Muscle layer of duodenum (tissue), 2 donors: Measurements from ENCODE around the gene PTPN23.

Experiments used
- H3K27ac ChIP-seq: one replicate; pipeline ENCODE4 v1.7.0; 2013; ENCODE audit warnings: mild to moderate bottlenecking, low read length
- H3K27me3 ChIP-seq: one replicate; pipeline ENCODE4 v1.7.0; 2013; ENCODE audit warnings: low read depth, mild to moderate bottlenecking, control low read depth, low read length
- H3K36me3 ChIP-seq, 2 donors: one replicate each; pipeline ENCODE4 v1.7.0; 2013; ENCODE audit warnings: low read length in 2 of 2, control low read depth in 1 of 2, mild to moderate bottlenecking in 1 of 2; ENCODE audit not compliant: insufficient read depth in 2 of 2, control insufficient read depth in 1 of 2
- H3K4me1 ChIP-seq, 2 donors: one replicate each; pipeline ENCODE4 v1.7.0; 2013; ENCODE audit warnings: low read length in 2 of 2, mild to moderate bottlenecking in 2 of 2, control low read depth in 1 of 2, moderate library complexity in 1 of 2; ENCODE audit not compliant: insufficient read depth in 2 of 2, control insufficient read depth in 1 of 2
- H3K4me3 ChIP-seq, 2 donors: one replicate each; pipeline ENCODE4 v1.7.0; 2013; ENCODE audit warnings: low read length in 2 of 2, low read depth in 1 of 2, mild to moderate bottlenecking in 1 of 2
- H3K9me3 ChIP-seq, 2 donors: one replicate each; pipeline ENCODE4 v1.7.0; 2013; ENCODE audit warnings: low read length in 2 of 2, control low read depth in 1 of 2, mild to moderate bottlenecking in 1 of 2; ENCODE audit not compliant: control insufficient read depth in 1 of 2
- donor health status: healthy.

PTPN23 gene

DNA sequence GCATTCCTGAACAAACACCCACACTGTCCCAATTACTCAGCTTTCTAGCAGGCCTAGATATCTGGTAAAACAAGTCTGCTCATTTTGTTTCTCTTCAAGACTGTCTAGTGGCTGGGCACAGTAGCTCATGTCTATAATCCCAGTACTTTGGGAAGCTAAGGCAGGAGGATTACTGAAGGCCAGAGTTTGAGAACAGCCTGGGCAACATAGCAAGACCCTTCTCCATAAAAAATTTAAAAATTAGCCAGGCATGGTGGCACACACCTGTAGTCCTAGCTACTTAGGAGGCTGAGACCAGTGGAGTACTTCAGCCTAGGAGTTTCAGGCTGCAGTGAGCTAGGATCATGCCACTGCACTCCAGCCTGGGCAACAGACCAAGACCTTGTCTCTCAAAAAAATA is 6.2 kb upstream of the PTPN23 start:
- Histone ChIP-seq H3K4me1 (peaks cover 3 to 10% of the 10 kb centered on the region in 2 donors), H3K27me3 (no peaks in the 10 kb centered on the region), H3K36me3 (no peaks in the 10 kb centered on the region), H3K27ac (no peak overlapping the region), H3K9me3 (no peaks in the 10 kb centered on the region), H3K4me3 (no peak overlapping the region)

DNA sequence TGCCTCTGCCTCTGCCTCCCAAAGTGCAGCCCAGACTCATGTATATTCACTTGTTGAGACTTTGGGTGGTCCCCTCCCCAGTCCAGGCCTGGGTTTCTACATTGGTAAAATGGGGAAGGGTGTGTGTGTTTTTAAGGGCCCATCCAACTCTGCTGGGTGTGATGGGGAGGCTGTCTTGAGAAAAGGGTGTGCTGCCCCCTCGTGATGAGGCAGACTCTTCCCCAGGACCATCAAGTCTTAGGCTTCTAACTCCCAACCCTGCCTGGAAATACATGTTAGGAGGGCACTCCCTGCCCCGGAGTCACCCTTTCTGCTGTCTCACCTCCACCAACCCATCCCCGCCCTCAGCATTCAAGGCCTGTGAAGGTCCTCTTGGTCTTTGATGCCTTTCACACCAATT is 4.4 kb upstream of the PTPN23 start:
- Histone ChIP-seq H3K27me3 (no peaks in the 10 kb centered on the region), H3K9me3 (no peaks in the 10 kb centered on the region), H3K4me3 (no peak overlapping the region), H3K4me1 (peaks cover 6 to 16% of the 10 kb centered on the region in 2 donors), H3K36me3 (peaks cover 0 to 3% of the 10 kb centered on the region in 2 donors), H3K27ac (no peak overlapping the region)

DNA sequence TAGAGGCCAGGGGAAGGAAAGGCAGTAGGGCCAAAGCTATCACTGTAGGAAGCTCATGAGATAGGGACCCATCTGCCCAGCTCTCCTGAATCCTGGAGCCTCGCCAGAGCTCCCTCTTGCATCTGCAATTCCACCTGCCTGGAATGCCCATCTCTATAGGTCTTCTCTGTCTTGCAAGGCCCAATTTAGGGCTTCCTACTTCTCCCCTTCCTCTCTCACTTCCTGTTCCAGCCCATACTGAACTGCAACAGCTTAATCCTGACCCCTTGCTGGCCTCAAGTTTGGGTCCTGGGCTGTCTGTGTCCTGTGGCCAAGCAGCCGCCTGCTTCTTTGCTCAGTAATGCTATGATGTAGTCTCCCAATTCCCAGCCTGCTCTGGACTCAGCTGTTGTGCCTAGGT is 3.6 kb upstream of the PTPN23 start:
- Histone ChIP-seq H3K27me3 (no peaks in the 10 kb centered on the region), H3K4me3 (no peak overlapping the region), H3K36me3 (peaks cover 0 to 3% of the 10 kb centered on the region in 2 donors), H3K4me1 (peaks cover 6 to 22% of the 10 kb centered on the region in 2 donors), H3K9me3 (no peaks in the 10 kb centered on the region), H3K27ac (no peak overlapping the region)

GRCh38 chr3:47378869-47379268 is 2.0 kb upstream of the PTPN23 start:
- H3K27me3 ChIP-seq, result no peaks in the 10 kb centered on the region
- H3K36me3 ChIP-seq, result peaks cover 0 to 3% of the 10 kb centered on the region in 2 donors
- H3K9me3 ChIP-seq, result no peaks in the 10 kb centered on the region
- H3K27ac ChIP-seq, result no peak overlapping the region
- peaks cover 6 to 23% of the 10 kb centered on the region in 2 donors for H3K4me1 ChIP-seq
- peak overlapping the region in 1 of 2 donors; percentile 21 for H3K4me3 ChIP-seq

DNA sequence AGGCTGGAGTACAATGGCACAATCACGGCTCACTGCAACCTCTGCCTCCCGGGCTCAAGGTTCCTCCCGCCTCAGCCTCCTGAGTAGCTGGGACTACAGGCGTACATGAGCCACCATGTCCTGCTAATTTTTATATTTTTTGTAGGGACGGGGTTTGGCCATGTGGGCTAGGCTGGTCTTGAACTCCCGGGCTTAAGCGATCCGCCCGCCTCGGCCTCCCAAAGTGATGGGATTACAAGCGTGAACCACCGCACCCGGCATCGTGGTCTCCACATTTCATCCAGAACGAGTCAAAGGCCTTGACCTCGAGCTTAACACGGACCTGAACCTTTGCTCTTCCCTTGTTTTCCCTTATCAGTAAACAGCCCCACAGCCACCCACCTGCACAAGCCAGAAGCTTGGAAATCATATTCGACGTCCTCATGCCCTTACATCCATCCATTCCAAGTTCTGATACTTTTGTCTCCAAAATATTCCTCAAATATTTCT is 1.4 kb upstream of the PTPN23 start:
- Histone ChIP-seq H3K4me1 (peaks cover 6 to 23% of the 10 kb centered on the region in 2 donors), H3K9me3 (no peaks in the 10 kb centered on the region), H3K4me3 (peak overlapping the region; percentile 89 to 91), H3K36me3 (peaks cover 0 to 3% of the 10 kb centered on the region in 2 donors), H3K27ac (peak overlapping the region; percentile 92), H3K27me3 (no peaks in the 10 kb centered on the region)

DNA sequence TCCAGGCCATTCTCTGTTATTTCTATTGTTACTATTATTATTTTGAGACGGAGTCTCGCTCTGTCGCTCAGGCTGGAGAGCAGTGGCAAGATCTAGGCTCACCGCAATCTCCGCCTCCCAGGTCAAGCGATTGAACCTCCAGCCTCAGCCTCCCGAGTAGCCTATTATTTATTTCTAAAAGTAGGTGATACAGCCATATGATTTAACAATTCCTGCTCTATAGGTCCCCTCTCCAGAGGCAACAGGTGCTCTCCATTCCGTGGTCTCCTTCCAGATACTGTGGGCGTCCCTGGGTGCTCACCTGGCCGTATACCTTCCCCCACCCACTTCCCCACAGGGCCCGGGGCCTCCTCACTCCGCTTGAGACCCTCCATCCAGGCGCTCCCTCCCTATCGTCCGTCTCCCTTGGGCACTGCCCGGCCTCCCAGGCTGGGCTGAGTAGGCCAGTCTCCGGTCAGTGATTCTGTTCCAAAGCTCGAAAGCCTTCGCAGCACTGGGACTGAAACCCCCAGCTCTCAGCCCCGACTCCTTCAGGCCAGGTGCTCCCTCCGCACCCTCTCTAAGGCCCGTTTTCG is 708 bp upstream of the PTPN23 start:
- Histone ChIP-seq H3K4me3 (peak overlapping the region; percentile 89 to 91), H3K27ac (peak overlapping the region; percentile 92), H3K36me3 (peaks cover 0 to 3% of the 10 kb centered on the region in 2 donors), H3K4me1 (peaks cover 6 to 27% of the 10 kb centered on the region in 2 donors), H3K9me3 (no peaks in the 10 kb centered on the region), H3K27me3 (no peaks in the 10 kb centered on the region)

- Histone ChIP-seq H3K36me3 (peaks cover 0 to 3% of the 10 kb centered on the region in 2 donors), H3K27ac (peak overlapping the region; percentile 92), H3K27me3 (no peaks in the 10 kb centered on the region), H3K4me3 (peak overlapping the region; percentile 89 to 91), H3K9me3 (no peaks in the 10 kb centered on the region), H3K4me1 (peaks cover 6 to 27% of the 10 kb centered on the region in 2 donors)
Observed at GRCh38 chr3:47381317-47382157, 716 bp downstream of the PTPN23 start.

- Histone ChIP-seq H3K27ac (no peak overlapping the region), H3K36me3 (peaks cover 0 to 8% of the 10 kb centered on the region in 2 donors), H3K9me3 (no peaks in the 10 kb centered on the region), H3K4me1 (peaks cover 5 to 19% of the 10 kb centered on the region in 2 donors), H3K27me3 (no peaks in the 10 kb centered on the region), H3K4me3 (no peak overlapping the region)
Observed at GRCh38 chr3:47384425-47384824, 3.6 kb downstream of the PTPN23 start.

DNA sequence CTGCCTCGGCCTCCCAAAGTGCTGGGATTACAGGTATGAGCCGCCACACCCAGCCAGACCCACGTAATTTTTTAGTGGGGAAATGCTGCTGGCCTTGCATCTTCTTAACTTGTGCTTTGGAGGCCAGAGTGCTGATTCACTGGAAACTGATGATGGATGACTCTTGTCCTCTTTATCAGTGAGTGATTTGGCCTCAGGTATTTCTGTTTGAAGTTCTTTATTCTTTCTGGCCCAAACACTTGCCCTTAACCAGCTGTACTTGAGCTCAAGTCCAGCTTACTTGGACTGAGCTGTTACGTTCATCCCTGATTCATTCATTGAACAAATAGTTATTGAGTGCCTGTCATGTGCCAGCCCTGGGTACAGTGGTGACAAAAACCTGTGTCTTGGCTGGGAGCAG is 4.2 kb downstream of the PTPN23 start:
- Histone ChIP-seq H3K27me3 (no peaks in the 10 kb centered on the region), H3K4me1 (peaks cover 0 to 13% of the 10 kb centered on the region in 2 donors), H3K27ac (no peak overlapping the region), H3K9me3 (no peaks in the 10 kb centered on the region), H3K4me3 (no peak overlapping the region), H3K36me3 (peaks cover 0 to 8% of the 10 kb centered on the region in 2 donors)

- no peaks in the 10 kb centered on the region for H3K27me3 ChIP-seq
- H3K9me3 ChIP-seq, result no peaks in the 10 kb centered on the region
- H3K4me1 ChIP-seq, result peaks cover 0 to 11% of the 10 kb centered on the region in 2 donors
- H3K36me3 ChIP-seq, result peaks cover 0 to 5% of the 10 kb centered on the region in 2 donors
- no peak overlapping the region for H3K27ac ChIP-seq
- no peak overlapping the region for H3K4me3 ChIP-seq
Observed at GRCh38 chr3:47385796-47386195, 5.0 kb downstream of the PTPN23 start.

GRCh38 chr3:47392933-47393332 is 12.1 kb downstream of the PTPN23 start:
- peaks cover 0 to 8% of the 10 kb centered on the region in 2 donors for H3K36me3 ChIP-seq
- peaks cover 7 to 21% of the 10 kb centered on the region in 2 donors for H3K4me1 ChIP-seq
- no peaks in the 10 kb centered on the region for H3K9me3 ChIP-seq
- H3K27ac ChIP-seq, result no peak overlapping the region
- no peaks in the 10 kb centered on the region for H3K27me3 ChIP-seq
- H3K4me3 ChIP-seq, result no peak overlapping the region
